SK-N-SH (cell line): Measurements from ENCODE around the gene HS6ST3. TPM values are rescaled to one million over a fixed set of nuclear protein-coding genes. Genes with fewer than 3 reads are reported as not detected.

Source experiments
- CTCF ChIA-PET: fragments of 300-600, 350-600 bp; formaldehyde crosslinking; extraction: SDS; loops from one replicate; lab custom pipeline; 2021; lab: Yijun Ruan, JAX
- POLR2A ChIA-PET: fragments of 350-600 bp; sonication (Branson Sonifier 250); formaldehyde crosslinking; extraction: SDS; loops from one replicate; lab custom pipeline; 2020; ENCODE audit warnings: antibody characterized with exemption, inconsistent platforms; lab: Yijun Ruan, JAX
- DNase-seq: peaks from one replicate; pipeline ENCODE4 v3.0.0; 2012
- H2AFZ ChIP-seq: fragments of 200-600 bp; sonication (generic); 2 replicates; pipeline ENCODE4 v1.8.1; 2016; ENCODE audit warnings: antibody characterized with exemption, mild to moderate bottlenecking, low read depth
- H3F3A ChIP-seq: fragments of 200-600 bp; sonication (generic); replicated peaks from 2 replicates; pipeline ENCODE3; 2016; ENCODE audit warnings: antibody characterized with exemption, mild to moderate bottlenecking; ENCODE audit not compliant: insufficient read depth
- H3K27ac ChIP-seq, 2 experiments: fragments of 200-500 bp in 1 of 2; fragments of 200-600 bp in 1 of 2; sonication (Bioruptor generic) in 1 of 2; sonication (generic), shearing (Covaris generic) in 1 of 2; 2 replicates each; pipeline versions ENCODE4 v1.5.1 to v1.6.1; 2014 to 2016; ENCODE audit warnings: low read depth in 2 of 2, inconsistent platforms in 1 of 2, low read length in 1 of 2, mild to moderate bottlenecking in 1 of 2, mixed read lengths in 1 of 2
- H3K27me3 ChIP-seq: fragments of 200-600 bp; sonication (generic), shearing (Covaris generic); 2 replicates; pipeline ENCODE4 v1.6.1; 2016; ENCODE audit warnings: mixed run types; ENCODE audit not compliant: insufficient read depth
- H3K36me3 ChIP-seq, 2 experiments: fragments of 200-500 bp in 1 of 2; fragments of 200-600 bp in 1 of 2; sonication (Bioruptor generic) in 1 of 2; sonication (generic) in 1 of 2; replicated peaks in 1 of 2; 2 replicates each; pipeline versions ENCODE3 to v1.5.1; 2014 to 2016; ENCODE audit warnings: low read length in 1 of 2, mild to moderate bottlenecking in 1 of 2; ENCODE audit not compliant: insufficient read depth in 2 of 2, control insufficient read depth in 1 of 2
- H3K4me1 ChIP-seq, 2 experiments: fragments of 200-500 bp in 1 of 2; fragments of 200-600 bp in 1 of 2; sonication (Bioruptor generic) in 1 of 2; sonication (generic), shearing (Covaris generic) in 1 of 2; 2 replicates each; pipeline versions ENCODE4 v1.5.1 to v1.6.1; 2014 to 2016; ENCODE audit warnings: low read depth in 1 of 2, low read length in 1 of 2, mixed run types in 1 of 2; ENCODE audit not compliant: insufficient read depth in 2 of 2, control insufficient read depth in 1 of 2
- H3K4me2 ChIP-seq: fragments of 200-600 bp; sonication (generic), shearing (Covaris generic); 2 replicates; pipeline ENCODE4 v1.6.1; 2017; ENCODE audit warnings: mixed run types
- H3K4me3 ChIP-seq, 2 experiments: fragments of 200-500 bp in 1 of 2; fragments of 200-600 bp in 1 of 2; sonication (Bioruptor generic) in 1 of 2; sonication (generic), shearing (Covaris generic) in 1 of 2; 2 replicates each; pipeline versions ENCODE4 v1.5.1 to v1.8.1; 2014 to 2016; ENCODE audit warnings: low read depth in 2 of 2, inconsistent platforms in 1 of 2, low read length in 1 of 2, mild to moderate bottlenecking in 1 of 2, mixed read lengths in 1 of 2, moderate library complexity in 1 of 2
- H3K79me2 ChIP-seq: fragments of 200-600 bp; sonication (generic); 2 replicates; pipeline ENCODE4 v1.8.1; 2017; ENCODE audit warnings: mild to moderate bottlenecking; ENCODE audit not compliant: insufficient read depth
- H3K9ac ChIP-seq: fragments of 200-600 bp; sonication (generic); 2 replicates; pipeline ENCODE4 v1.6.1; 2017; ENCODE audit warnings: mixed run types
- H3K9me2 ChIP-seq: fragments of 200-600 bp; sonication (generic); 2 replicates; pipeline ENCODE4 v1.6.1; 2017; ENCODE audit warnings: mixed run types
- H3K9me3 ChIP-seq: fragments of 200-600 bp; sonication (generic); 2 replicates; pipeline ENCODE4 v1.6.1; 2017; ENCODE audit warnings: mixed run types, mild to moderate bottlenecking, moderate library complexity
- H4K20me1 ChIP-seq: fragments of 200-600 bp; sonication (generic); 2 replicates; pipeline ENCODE4 v1.6.1; 2017; ENCODE audit warnings: mild to moderate bottlenecking, mixed run types; ENCODE audit not compliant: insufficient read depth
- FOXM1 ChIP-seq: IDR thresholded peaks from 2 replicates; pipeline ENCODE4 v1.4.0; 2012; ENCODE audit warnings: low read depth, mild to moderate bottlenecking
- MXI1 ChIP-seq: IDR thresholded peaks from 2 replicates; pipeline ENCODE4 v1.6.1; 2012; ENCODE audit warnings: mild to moderate bottlenecking, low read depth, low read length, improper control_type of control experiment
- POLR2AphosphoS5 ChIP-seq: IDR thresholded peaks from 2 replicates; pipeline ENCODE4 v1.6.1; 2012; ENCODE audit warnings: low read depth, low read length
- RFX5 ChIP-seq: IDR thresholded peaks from 2 replicates; pipeline ENCODE4 v1.6.1; 2012; ENCODE audit warnings: mild to moderate bottlenecking, improper control_type of control experiment, low read length
- RXRA ChIP-seq: IDR thresholded peaks from 2 replicates; pipeline ENCODE4 v1.4.0; 2012; ENCODE audit warnings: low read depth, mild to moderate bottlenecking, borderline replicate concordance
- TAF1 ChIP-seq: IDR thresholded peaks from 2 replicates; pipeline ENCODE4 v1.6.1; 2012; ENCODE audit warnings: low read depth, mild to moderate bottlenecking, low read length, moderate library complexity, borderline replicate concordance
- TCF12 ChIP-seq: IDR thresholded peaks from 2 replicates; pipeline ENCODE4 v1.4.0; 2012
- WGBS: methylation state at CpG from one replicate; pipeline ENCODE4 v1.1.6; 2017; ENCODE audit warnings: low lambda C conversion rate; 5-methylcytosine and 5-hydroxymethylcytosine counted together
- polyA plus RNA-seq, 3 experiments: library from polyadenylated mRNA; depleted of rRNA; stranded (reverse); fragments of >200 nt; gene quantifications; 2 replicates each; pipeline ENCODE4 v1.2.3, GENCODE V29; 2012
- TF ChIP-seq, protein P1 (sequence below): fragments of 200-600 bp; sonication (generic); IDR thresholded peaks from 2 replicates; pipeline ENCODE4 v1.6.1; 2017; ENCODE audit warnings: antibody characterized with exemption, mild to moderate bottlenecking, moderate library complexity
- TF ChIP-seq, protein P2 (sequence below): fragments of 150-350 bp; IDR thresholded peaks from 2 replicates; pipeline ENCODE4 v1.6.1; 2016; ENCODE audit warnings: mild to moderate bottlenecking, low read depth, low read length

Gene HS6ST3
- polyA plus RNA-seq, 1 of the 3 experiments (the other 2 are of a cell fraction), result under 0.01 TPM

DNA sequence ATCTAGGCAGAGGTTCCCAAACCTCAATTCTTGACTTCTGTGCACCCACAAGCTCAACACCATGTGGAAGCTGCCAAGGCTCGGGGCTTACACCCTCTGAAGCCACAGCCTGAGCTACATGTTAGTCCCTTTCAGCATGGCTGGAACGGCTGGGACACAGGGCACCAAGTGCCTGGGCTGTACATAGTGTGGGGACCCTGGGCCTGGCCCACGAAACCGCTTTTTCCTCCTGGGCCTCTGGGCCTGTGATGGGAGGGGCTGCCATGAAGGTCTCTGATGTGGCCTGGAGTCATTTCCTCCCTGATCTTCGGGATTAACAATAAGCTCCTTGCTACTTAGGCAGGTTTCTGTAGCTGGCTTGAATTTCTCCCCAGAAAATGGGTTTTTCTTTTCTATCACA is 108.1 kb downstream of the HS6ST3 start:
- ChIA-PET POLR2A (no interaction called here), CTCF (interaction anchor here (0.6 kb wide), 1 partner anchor 176 kb away, joined by 3 read pairs; no protein-coding TSS in a partner anchor)
- H3K27me3 ChIP-seq, result no peaks in the 10 kb centered on the region
- no peak overlapping the region for H3K4me2 ChIP-seq
- H3K9me2 ChIP-seq, result no peaks in the 10 kb centered on the region
- H3K9me3 ChIP-seq, result no peaks in the 10 kb centered on the region
- no peak for DNase-seq
- no peak overlapping the region for H3K27ac ChIP-seq
- TF ChIP-seq TAF1 (no peak), MXI1 (no peak)
- no peaks in the 10 kb centered on the region for H3K79me2 ChIP-seq
- no peak overlapping the region for H2AFZ ChIP-seq
- no peaks in the 10 kb centered on the region for H3K36me3 ChIP-seq
- H3K4me1 ChIP-seq, result peaks cover 0 to 3% of the 10 kb centered on the region in 2 experiments; a peak in 1 of 4 replicates
- no peak overlapping the region for H3K9ac ChIP-seq
- no peaks in the 10 kb centered on the region for H4K20me1 ChIP-seq
- 13% methylated on average over 3 of the region's 5 CpGs for WGBS
- H3F3A ChIP-seq, result no peaks in the 10 kb centered on the region
- no peak overlapping the region for H3K4me3 ChIP-seq

DNA sequence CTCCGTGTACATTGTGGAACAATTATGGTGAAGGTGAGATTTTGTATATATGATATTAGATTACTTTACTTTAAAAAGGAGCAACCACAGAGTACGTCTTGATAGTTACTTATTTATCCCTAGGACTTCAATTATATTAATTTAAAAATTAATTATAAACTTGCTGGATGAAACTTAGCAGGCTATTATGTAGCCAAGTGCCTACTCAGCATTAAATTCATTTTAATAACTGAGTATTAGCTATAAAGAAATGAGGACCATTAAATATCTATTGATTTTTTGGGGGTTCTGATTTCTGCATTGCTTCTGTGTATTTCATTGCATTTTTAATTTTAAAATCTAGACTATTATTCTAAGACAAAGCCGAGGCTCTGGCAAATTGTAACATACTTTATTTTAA is 109.4 kb downstream of the HS6ST3 start:
- Histone ChIP-seq H2AFZ (no peak overlapping the region), H3K27me3 (no peaks in the 10 kb centered on the region), H3K27ac (no peak overlapping the region), H3K36me3 (no peaks in the 10 kb centered on the region), H3K79me2 (no peaks in the 10 kb centered on the region), H3K9me3 (no peaks in the 10 kb centered on the region), H3K4me2 (no peak overlapping the region), H3K4me3 (no peak overlapping the region), H3K9ac (no peak overlapping the region), H4K20me1 (no peaks in the 10 kb centered on the region), H3F3A (no peaks in the 10 kb centered on the region), H3K9me2 (no peaks in the 10 kb centered on the region), H3K4me1 (peaks cover 0 to 3% of the 10 kb centered on the region in 2 experiments; a peak in 1 of 4 replicates)
- 37% methylated on average over 3 of the region's 3 CpGs for WGBS
- CTCF ChIA-PET, result interaction anchor here (1.0 to 2.7 kb wide), 3 partner anchors 9 to 179 kb away, joined by 3 to 12 read pairs (median 3); no protein-coding TSS in a partner anchor
- no peak for DNase-seq
- POLR2A ChIA-PET, result no interaction called here
- TF ChIP-seq, protein P1, sequence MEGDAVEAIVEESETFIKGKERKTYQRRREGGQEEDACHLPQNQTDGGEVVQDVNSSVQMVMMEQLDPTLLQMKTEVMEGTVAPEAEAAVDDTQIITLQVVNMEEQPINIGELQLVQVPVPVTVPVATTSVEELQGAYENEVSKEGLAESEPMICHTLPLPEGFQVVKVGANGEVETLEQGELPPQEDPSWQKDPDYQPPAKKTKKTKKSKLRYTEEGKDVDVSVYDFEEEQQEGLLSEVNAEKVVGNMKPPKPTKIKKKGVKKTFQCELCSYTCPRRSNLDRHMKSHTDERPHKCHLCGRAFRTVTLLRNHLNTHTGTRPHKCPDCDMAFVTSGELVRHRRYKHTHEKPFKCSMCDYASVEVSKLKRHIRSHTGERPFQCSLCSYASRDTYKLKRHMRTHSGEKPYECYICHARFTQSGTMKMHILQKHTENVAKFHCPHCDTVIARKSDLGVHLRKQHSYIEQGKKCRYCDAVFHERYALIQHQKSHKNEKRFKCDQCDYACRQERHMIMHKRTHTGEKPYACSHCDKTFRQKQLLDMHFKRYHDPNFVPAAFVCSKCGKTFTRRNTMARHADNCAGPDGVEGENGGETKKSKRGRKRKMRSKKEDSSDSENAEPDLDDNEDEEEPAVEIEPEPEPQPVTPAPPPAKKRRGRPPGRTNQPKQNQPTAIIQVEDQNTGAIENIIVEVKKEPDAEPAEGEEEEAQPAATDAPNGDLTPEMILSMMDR, result no peak
- no peak for TF ChIP-seq FOXM1
- no peak for TF ChIP-seq RXRA
- no peak for TF ChIP-seq POLR2AphosphoS5
- no peak for TF ChIP-seq RFX5
- no peak for TF ChIP-seq TCF12
- TF ChIP-seq, protein P2, sequence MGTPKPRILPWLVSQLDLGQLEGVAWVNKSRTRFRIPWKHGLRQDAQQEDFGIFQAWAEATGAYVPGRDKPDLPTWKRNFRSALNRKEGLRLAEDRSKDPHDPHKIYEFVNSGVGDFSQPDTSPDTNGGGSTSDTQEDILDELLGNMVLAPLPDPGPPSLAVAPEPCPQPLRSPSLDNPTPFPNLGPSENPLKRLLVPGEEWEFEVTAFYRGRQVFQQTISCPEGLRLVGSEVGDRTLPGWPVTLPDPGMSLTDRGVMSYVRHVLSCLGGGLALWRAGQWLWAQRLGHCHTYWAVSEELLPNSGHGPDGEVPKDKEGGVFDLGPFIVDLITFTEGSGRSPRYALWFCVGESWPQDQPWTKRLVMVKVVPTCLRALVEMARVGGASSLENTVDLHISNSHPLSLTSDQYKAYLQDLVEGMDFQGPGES, result no peak
